Activated T-cell treated with anti-CD3 and anti-CD28 coated beads, Interleukin-2, amount 50 U/mL, for 1 hour (primary cell): ENCODE data around the gene DGKB.

Source experiments
- DNase-seq: peaks from one replicate; pipeline ENCODE4 v3.0.0-alpha.2; 2020

The DGKB gene

DNA sequence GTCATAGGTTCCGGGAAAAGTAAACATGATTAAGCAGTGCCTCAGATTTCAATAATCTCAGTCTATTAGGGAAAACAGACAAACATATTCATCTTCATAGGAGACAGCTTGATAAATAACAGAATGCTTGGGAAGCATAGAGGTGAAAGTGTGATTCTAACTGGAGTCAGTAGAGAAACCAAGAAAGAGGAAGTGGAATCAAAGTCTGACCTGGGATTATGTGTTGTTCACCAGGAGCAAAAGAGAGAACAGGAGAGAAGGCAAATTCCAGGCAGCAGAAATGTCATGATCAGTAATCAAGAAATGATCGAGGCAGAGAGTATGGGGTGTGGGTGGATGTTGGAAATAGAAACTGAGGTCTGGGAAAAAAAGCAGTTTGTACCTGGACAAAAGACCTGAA, 43.7 kb downstream of the DGKB start:
- DNase-seq = no peak

DNA sequence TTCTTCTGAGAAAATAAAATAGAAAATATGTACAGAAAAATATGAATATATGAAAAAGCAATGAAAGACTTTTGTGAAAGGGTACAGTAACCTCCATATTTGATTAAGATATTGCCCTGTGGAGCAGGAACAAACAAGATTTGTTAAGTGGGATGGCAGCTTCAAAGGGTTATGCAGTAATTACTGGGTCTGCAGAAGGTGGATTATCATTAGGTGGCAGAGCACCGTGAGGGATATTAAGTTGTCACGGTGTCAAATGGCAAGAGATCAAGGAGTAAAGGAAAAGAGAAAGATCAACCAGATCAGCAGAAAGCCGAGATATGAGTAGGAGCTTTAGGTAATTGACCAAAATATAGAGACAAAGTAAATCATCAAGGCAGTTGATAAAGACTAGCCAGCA, 44.1 kb downstream of the DGKB start:
- DNase-seq = no peak

DNA sequence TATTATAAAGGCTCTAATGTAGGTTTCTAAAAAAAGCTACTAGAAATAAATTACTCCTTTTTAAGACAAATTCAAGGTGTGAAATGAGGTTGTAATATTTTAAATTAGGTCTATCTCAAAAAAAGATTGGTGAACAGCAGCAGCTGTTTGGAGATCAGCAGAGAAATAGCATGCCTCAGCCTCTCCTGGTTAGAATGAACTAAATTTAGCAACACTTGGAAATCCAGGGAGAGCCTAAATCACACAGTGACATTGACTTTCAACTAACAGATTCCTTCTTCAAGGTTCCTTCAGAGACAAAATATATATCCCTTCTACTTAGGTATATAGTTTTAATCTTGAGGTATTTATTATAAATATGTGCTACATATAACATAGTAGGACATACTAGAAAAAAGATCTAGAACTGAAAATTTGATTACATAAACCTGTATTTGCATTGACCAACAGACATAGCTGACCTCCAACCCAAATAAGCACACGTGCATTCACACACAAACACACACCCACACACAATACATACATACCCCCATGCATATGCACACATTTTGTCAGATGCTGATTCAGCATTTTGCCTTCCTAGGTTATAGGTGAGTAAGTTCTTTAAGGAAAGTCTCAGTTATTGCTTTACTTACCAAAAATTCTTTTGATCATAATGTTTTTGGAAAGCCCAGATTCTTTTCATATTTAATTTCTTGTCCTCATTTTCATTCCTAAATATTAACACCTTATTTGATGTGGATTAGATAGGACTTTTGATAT, 47.3 kb downstream of the DGKB start:
- no peak for DNase-seq

DNA sequence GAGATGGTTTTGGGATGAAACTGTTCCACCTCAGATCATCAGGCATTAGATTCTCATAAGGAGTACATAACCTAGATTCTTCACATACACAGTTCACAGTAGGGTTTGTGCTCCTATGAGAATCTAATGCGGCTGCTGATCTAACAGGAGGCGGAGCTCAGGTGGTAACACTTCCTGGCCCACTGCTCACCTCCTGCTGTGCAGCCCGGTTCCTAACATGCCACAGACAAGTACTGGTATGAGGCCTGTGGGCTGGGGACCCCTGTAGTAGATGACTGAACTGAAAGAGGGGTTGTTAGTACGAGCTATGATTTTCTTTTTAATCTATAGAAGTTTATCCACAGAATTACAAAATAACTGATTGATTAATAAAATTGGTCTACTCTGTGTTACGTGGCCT, 48.1 kb downstream of the DGKB start:
- DNase-seq = no peak

DNA sequence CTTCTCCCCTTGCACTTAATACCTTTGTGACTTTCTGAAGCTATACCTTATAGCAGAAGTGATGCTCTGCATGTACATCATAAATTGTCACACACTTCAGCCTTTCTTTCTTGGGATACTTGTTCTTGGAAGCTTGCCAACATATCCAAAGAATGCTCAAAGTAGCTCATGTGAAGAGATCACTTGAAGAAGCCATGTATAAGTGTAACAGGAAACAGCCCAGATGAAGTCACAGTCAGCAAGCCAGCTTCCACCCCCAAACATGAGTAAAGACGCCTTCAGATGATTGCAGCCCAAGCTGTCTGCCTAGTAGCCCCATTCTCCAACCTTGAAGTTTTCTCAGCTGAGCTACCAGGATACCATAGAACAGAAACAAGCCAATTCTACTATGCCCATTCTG, 50.9 kb downstream of the DGKB start:
- DNase-seq = no peak

DNA sequence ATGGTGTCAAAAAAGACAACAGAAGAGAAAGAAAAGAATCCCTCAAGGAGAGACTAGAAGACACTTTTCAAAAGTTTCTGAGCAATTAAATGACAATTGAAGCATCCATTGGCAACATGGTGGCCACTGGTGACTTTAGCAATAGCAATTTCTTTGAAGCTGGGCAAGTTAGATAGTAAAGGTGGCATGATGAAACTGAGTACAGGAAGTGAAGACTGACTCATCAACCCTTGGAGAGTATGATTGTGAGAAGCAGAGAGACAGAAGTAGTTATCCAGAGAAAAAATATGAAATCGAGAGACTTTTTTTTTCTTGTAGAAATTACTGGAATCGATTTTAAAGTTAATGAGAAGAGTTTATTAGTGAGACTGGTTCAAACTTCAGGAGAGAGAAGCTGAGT, 52.5 kb downstream of the DGKB start:
- DNase-seq = no peak

DNA sequence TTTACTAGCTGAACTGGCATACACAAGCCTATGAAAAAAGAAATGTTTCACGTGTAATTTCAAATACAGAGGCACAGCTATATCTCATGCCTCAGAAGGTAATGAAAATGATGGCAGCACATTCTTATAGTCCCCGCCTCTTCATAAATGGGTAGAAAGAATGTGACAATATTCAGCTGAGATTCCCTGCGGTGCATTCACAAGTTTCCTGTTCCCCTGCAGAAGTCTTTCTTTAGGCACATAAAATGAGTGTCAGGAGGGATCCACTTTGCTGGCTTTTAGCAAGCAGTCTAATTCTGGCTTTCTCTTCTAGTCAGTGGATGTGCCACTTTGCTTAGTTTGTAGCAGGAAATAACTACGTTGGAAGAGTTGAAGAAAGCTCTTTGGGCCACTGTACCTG, 56.1 kb downstream of the DGKB start:
- no peak for DNase-seq

DNA sequence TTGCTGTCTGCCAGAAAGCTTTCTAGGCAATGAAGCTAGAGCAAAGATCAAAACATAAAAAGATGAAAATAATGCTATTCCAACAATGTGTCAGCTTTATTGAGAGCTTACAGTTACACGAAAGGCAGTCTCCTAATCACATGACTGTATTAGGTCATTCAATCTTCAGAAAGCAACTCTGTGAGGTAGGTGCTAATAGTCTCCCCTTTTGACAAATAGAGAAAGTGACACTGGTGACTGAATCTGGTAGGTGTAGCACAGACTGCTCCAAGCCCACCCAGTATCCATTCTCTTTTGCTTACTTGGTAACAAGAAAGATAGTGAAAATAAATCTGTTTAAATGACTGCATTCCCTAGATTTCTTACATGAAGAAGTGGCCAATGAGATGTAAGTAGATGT, 58.8 kb downstream of the DGKB start:
- DNase-seq = no peak

DNA sequence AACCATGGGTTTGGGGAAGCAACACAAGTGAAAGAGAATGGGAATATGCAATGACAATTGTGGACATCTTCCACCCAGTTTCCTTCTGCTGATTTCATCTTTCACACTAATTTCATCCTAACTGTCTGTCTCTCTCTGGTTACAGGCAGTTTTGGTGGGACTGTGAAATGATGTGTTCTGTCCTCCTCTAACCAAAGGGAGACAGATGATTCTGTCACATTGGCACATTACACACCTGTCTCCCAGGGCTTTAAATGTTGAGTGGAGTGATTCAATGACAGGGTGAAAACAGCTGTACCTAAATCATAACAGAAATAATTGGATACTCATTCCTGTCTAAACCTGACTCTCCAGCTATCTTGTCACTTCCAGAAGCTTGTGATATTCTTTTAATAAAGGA, 60.0 kb downstream of the DGKB start:
- DNase-seq = no peak

DNA sequence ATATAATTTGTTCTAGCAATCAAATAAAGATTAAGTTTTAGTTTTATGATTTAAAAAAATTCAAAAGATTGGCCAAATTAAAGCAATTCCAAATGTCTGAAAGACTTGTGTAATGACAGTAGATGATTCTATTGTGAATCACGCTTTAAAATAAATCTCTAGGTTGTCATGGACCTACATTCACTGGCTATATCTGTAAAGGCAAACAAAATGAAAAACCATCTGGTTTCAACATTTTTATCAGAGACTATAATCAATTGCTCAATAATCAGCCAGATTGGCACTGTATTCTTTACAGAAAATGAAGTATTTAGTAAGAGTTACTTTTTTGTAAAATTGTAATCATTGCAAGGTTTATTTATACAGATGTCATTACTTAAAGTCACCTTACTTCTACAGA, 60.7 kb downstream of the DGKB start:
- no peak for DNase-seq

DNA sequence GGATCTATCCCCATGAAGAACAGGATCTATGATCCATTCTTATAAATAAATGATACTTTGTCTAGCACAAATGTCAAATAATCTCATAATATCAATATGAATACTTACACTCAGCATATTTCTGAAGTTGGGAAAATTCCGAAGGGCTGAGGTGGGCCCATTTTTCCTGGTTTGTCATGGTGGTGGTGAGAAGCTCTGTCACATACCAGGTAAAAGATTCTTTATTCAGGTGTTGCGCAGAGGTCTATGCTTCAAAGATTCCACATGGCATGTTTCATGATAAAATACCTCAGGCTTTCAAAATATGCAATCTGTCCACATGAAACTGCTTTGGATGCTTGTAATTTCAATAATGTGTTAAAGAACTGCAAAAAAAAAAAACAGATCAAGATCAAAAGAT, 61.5 kb downstream of the DGKB start:
- DNase-seq = no peak

DNA sequence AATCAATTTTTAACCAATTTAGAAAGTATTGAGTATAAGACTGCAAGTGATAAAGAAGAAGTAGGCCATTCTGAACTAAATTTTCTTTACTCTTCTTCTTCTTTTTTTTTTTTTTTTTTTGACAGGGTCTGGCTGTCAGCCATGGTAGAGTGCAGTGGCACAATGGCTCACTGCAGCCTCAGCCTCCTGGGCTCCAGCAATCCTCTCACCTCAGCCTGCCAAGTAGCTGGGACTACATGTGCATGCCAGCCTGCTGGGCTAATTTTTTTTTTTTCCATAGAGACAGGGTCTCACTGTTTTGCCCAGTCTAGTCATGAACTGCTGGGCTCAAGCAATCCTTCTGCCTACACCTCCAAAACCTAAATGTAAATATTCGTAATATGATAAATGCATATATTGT, 63.2 kb downstream of the DGKB start:
- DNase-seq = no peak

DNA sequence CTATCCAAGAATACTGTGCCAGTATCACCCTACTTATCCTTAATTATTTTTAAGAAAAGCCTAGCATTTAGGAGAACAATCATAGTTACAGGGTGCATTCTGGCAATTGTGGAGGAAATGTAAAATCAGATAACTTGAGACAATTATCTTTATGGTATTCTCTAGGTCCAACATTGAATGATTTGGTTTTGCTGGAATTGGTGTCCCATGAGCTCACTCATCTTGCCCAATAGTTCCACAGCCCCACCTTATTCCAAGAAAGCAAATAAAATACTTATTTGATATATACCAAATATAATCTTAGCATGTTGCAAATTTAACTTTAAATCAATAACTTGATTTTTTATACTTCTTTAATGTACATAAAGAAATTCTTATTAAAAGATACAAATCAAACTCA, 65.3 kb downstream of the DGKB start:
- no peak for DNase-seq

DNA sequence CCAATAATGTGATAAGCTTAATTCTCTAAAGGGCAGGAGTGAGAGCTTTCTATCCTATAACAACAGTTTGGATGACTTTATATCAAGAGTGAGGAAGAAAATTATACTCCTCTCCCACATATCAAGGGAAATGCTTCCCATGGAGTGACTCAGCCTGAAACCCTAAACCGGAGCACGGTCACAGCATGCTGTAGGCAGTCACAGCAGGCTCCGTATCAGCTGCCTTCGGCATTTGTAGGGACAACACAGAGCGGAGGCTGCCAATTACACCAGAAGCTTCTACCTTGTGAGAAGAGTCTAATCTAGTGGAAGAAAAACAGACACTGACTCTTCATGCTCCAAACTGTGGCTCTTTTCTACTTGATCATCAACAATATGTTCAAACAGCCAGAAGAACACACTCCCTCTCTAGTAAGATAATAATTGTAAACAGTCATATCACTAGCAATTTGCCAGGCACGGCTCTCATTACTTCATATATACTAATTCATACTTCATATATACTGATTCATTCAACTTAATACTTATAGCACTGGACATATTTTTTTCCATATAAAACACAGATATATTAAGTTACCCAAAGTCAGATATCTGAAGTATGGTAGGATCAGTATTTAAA, 65.9 kb downstream of the DGKB start:
- DNase-seq = no peak

DNA sequence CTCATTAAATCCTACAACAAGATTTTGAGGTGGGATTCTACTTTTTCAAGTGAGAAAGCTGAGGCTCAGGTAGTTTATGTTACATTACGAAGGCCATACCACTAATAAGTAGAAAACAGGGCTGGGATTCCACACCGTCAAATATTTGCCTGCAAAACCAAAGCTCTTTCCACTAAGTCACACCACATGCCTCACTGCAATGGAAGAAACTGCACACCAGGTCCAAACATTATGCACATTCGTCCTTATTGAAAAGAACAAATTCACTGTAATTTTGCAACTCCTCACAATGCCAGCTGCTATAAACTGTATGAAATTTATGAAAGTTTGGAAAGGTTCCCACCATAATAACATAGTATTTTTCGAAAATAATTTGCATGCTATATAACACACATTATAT, 66.5 kb downstream of the DGKB start:
- DNase-seq = no peak

DNA sequence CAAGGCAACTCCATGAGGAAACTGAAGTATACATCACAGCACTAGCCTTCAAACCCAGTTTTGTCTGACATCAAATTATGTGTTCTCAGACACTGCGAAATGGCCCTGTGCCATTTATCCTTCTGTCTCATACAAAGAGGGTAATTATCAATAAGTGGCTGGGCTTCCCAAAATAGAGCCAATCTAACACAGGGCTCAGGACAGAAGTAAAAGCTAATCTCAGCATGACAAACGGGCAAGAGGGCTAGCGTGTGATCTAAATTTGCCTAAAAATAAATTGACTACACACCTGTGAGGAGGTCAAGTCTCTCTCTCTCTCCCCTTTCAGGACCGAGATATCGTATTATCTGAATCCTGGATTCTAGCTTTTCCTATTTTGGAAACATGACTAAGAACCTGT, 67.2 kb downstream of the DGKB start:
- no peak for DNase-seq

DNA sequence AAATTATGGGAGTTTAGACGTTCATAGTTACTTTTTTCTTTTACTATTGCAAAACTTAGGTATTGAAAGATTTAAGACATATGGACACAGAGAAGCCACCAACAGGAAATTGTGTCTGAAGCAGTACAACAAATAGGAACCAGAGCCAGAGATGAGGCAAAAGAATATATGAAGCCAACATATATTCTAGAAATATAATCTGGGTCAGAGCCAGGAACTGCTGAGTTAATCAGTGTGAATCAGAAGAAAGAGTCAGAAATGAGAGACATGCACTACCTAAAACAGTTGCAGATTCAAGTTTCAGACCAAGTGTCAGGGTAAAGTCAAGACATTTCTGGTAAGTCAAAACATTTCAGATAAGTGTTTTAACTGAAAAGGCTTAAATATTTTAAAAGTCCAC, 67.7 kb downstream of the DGKB start:
- no peak for DNase-seq

DNA sequence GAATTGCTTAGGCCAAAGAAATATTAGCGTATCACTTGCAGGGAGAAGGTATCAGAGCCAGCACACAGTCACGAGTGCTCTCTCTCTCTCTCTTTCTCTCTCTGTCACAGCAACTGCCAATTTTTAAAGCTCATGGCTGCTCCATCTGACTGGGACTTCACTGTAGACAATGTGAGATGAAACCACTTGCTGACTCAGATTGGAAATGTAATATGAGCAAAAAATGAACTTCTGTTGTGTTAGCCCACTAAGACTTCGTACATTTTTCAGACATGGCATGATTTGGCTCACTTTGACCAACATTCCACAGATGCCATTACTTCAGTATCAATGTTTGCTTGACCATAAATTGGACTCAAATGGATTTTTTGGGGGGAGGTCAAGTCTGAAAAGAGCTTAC, 68.1 kb downstream of the DGKB start:
- no peak for DNase-seq

DNA sequence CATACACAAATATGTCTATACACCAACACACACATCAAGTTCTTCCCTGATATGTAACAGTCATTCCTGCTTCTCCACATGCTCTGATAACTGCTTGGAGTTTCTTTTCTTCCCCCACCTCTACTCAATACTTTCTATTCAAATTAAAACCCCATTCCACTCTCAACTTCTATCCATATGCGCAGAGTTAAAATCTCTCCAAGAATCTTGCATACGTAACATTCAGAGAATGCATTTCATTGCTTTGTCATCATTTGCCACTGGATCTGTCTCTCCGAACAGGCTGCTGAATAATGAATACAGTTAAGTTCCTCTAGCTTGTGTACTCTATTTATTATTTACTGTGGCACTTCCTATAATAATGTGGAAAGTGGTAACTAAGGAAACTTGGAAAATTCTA, 68.8 kb downstream of the DGKB start:
- no peak for DNase-seq

DNA sequence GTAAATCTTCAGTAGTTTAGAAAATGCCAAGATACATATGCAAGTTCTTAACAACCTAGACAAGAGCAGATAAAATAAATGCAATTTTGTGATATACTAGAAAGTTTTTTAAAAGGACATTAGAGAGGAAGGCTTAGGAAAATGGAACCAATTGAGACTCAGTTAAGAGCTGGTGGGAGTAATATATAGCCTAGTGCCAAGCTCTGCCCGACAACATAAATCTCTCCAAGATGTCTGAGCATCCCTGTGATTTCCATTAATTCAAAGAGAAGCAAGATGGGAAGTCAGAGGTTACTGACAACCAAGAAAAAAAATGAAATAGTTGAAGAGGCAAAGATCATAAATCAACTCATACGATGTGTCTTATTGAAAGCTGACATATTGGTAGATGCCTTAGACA, 74.5 kb downstream of the DGKB start:
- DNase-seq = no peak

DNA sequence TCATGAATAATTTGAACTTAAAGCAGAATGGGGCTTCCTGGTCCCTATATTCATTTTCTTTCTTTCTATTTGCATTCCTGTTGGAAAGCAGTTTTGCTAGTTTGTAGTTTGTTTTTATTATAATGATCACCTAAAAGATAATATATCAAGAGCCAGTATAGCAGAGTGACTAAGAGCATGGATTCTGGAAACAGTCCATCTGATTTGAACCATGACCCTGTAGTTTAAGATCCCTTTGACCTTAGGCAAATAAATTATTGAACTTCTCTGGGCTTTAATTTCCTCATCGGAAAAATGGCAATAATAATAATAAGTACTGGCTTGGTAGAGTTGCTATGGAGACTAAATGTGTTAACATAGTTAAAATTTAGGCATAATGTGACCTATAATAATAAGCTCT, 76.1 kb downstream of the DGKB start:
- DNase-seq = no peak

DNA sequence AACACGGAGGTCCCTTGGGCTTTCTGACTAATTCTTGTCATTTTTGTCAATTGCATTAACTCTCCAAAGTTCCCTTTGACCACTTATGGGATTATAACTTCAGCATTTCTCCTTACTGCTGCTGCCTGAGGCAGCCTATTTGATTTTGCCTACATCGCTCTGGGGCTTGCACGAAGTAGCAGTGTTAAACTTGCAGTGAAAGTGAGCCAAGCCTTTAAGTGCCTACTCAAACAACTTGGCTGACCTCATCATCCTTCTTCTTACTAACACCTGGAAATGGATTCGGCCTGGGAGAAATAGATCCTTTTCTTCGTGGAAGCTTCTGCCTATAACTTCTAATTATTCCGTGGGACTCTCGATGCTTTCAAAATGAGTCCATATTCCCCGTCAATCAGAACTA, 76.6 kb downstream of the DGKB start:
- DNase-seq = no peak

DNA sequence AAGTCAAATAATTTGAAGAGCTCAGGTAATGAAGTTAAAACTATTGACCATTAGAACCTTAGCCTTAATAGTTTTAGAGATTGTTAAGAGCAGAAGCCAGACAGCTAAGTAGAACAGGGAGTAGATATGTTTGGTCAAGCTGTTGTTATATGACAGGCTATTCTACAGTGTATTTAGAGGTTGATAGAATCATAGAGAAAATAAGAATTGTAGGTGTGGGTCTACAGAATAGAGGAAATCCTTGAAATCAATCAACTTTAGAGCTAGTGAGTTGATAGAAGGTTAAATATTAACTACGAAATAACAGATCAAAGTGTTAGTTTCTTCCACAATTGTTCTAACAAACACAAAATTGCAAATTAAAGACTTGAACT, 80.1 kb downstream of the DGKB start:
- no peak for DNase-seq

DNA sequence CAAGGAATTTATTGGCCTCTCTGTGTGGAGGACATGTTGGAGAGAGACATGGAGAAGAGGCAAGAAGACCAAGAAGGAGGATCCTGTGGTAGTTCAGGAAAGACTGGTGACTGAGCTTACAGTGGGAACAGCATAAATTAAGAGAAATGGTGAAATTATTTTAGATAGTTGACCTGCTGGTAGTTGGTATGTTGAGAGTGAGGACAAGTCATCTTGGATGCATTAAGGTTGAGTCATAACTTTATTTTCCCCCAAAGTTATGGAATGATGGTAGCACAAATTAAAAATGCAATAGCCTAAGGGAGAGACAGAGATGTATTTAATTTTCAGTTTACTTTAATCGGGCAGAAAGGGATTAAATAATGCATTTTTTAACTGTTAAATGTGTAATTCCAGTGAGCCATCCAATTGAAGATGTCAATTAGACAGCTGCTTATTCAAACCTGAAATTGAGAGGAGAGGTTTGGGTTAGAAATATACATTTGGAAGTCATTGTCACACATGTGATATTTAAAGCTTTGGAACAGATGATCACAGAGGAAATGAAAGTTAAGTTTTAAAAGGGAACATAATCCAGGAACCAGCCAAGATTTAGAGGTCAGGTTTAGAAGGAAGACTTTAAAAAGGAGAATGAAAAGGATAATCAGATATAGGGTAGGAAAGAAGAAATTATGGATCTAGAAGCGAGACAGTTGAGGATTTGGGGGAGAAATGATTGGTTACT, 80.6 kb downstream of the DGKB start:
- DNase-seq = no peak

DNA sequence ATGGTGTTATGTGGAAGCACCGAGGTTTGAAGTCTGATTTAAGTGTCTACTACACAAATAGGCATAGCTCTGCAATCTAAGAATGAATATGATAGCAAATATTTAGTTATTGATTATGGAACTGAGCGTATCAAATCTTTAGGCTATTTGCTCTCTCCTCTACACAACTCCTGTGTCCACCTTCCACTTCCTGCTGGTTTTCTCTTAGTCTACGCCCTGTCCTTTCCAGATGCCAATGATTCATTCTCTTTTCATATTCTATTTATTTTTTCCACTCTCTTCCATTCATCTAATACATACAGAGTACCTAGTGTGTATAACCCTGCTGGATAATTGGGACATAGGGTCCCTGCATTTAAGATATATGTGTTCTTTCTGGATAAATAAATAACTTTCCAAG, 83.7 kb downstream of the DGKB start:
- DNase-seq = no peak
